GM23338 (cell line): ENCODE results near the gene POLR2A. TPM values are rescaled to one million over a fixed set of nuclear protein-coding genes. Genes with fewer than 3 reads are reported as not detected.

Experiments
- ATAC-seq: fragments of 200-7000 bp; cut with Tn5 transposase; 3 replicates; pipeline ENCODE4 v1.9.1; 2020
- DNase-seq: peaks from one replicate; pipeline ENCODE4 v3.0.0-alpha.2; 2015; ENCODE audit warnings: low spot score
- H2AFZ ChIP-seq: fragments of 200-600 bp; sonication (generic); 2 replicates; pipeline ENCODE4 v1.8.0; 2016; ENCODE audit warnings: antibody characterized with exemption, mild to moderate bottlenecking, moderate library complexity
- H3F3A ChIP-seq: fragments of 200-600 bp; sonication (generic); replicated peaks from 2 replicates; pipeline ENCODE4 v1.8.0; 2017; ENCODE audit warnings: antibody characterized with exemption, mixed run types, low read depth
- H3K27ac ChIP-seq: fragments of 200-600 bp; sonication (generic); 2 replicates; pipeline ENCODE4 v1.6.1; 2016; ENCODE audit warnings: low read depth
- H3K27me3 ChIP-seq: fragments of 200-600 bp; sonication (generic); 2 replicates; pipeline ENCODE4 v1.8.0; 2016; ENCODE audit warnings: mild to moderate bottlenecking, mixed run types, moderate library complexity; ENCODE audit not compliant: insufficient read depth
- H3K36me3 ChIP-seq: fragments of 200-600 bp; sonication (generic); 2 replicates; pipeline ENCODE4 v1.8.0; 2016; ENCODE audit warnings: mild to moderate bottlenecking; ENCODE audit not compliant: insufficient read depth
- H3K4me1 ChIP-seq: fragments of 200-600 bp; sonication (generic); 2 replicates; pipeline ENCODE4 v1.8.0; 2016; ENCODE audit warnings: mild to moderate bottlenecking, moderate library complexity; ENCODE audit not compliant: insufficient read depth
- H3K4me2 ChIP-seq: fragments of 200-600 bp; sonication (generic); 2 replicates; pipeline ENCODE4 v1.7.1; 2017; ENCODE audit warnings: mixed run types
- H3K4me3 ChIP-seq: fragments of 200-600 bp; sonication (generic); 2 replicates; pipeline ENCODE4 v1.6.1; 2016; ENCODE audit warnings: mixed run types
- H3K79me2 ChIP-seq: fragments of 200-600 bp; sonication (generic); replicated peaks from 2 replicates; pipeline ENCODE4 v1.8.0; 2017; ENCODE audit warnings: mild to moderate bottlenecking; ENCODE audit not compliant: insufficient read depth
- H3K9me2 ChIP-seq: fragments of 200-600 bp; sonication (generic); 2 replicates; pipeline ENCODE4 v1.8.0; 2017; ENCODE audit not compliant: insufficient read depth
- H4K20me1 ChIP-seq: fragments of 200-600 bp; sonication (generic); replicated peaks from 2 replicates; pipeline ENCODE4 v1.8.0; 2017; ENCODE audit warnings: mild to moderate bottlenecking; ENCODE audit not compliant: insufficient read depth
- H3K27ac Mint-ChIP-seq: 2 replicates; pipeline ENCODE4 v1.8.0; 2020; ENCODE audit warnings: inconsistent platforms, mild to moderate bottlenecking, moderate library complexity, mixed read lengths
- H3K27me3 Mint-ChIP-seq: 3 replicates; pipeline ENCODE4 v1.8.0; 2022; ENCODE audit warnings: low read depth, mild to moderate bottlenecking, moderate library complexity, mixed read lengths, inconsistent platforms; ENCODE audit not compliant: insufficient read depth, poor library complexity
- H3K36me3 Mint-ChIP-seq: 3 replicates; pipeline ENCODE4 v1.8.0; 2021; ENCODE audit warnings: low read depth, mild to moderate bottlenecking, inconsistent platforms, moderate library complexity, mixed read lengths
- H3K4me1 Mint-ChIP-seq: 3 replicates; pipeline ENCODE4 v1.8.0; 2020; ENCODE audit warnings: mild to moderate bottlenecking, inconsistent platforms, mixed read lengths
- H3K4me3 Mint-ChIP-seq: 3 replicates; pipeline ENCODE4 v1.8.0; 2021; ENCODE audit warnings: moderate library complexity, mild to moderate bottlenecking, inconsistent platforms, mixed read lengths
- H3K9me3 Mint-ChIP-seq: 3 replicates; pipeline ENCODE4 v1.8.0; 2020; ENCODE audit warnings: moderate library complexity, mild to moderate bottlenecking, inconsistent platforms, mixed read lengths
- CREB1 ChIP-seq: fragments of 250-450 bp; sonication (Bioruptor Pico); IDR thresholded peaks from 2 replicates; pipeline ENCODE4 v1.5.0; 2020; ENCODE audit warnings: low read depth, mild to moderate bottlenecking, moderate library complexity
- EZH2 ChIP-seq: fragments of 200-600 bp; sonication (generic); IDR thresholded peaks from one replicate; pipeline ENCODE4 v1.8.0; 2017; ENCODE audit warnings: antibody characterized with exemption, mild to moderate bottlenecking, low read depth; ENCODE audit not compliant: unreplicated experiment
- EZH2phosphoT487 ChIP-seq: fragments of 200-600 bp; sonication (generic); IDR thresholded peaks from one replicate; pipeline ENCODE4 v1.8.1; 2018; ENCODE audit warnings: antibody characterized with exemption; ENCODE audit not compliant: unreplicated experiment
- JUNB ChIP-seq: IDR thresholded peaks from one replicate; pipeline ENCODE4 v1.6.1; 2016; ENCODE audit warnings: antibody characterized with exemption; ENCODE audit not compliant: unreplicated experiment
- NANOG ChIP-seq: IDR thresholded peaks from 2 replicates; pipeline ENCODE4 v1.6.1; 2016; ENCODE audit warnings: antibody characterized with exemption, borderline replicate concordance
- POLR2AphosphoS5 ChIP-seq: IDR thresholded peaks from 2 replicates; pipeline ENCODE4 v1.6.1; 2016; ENCODE audit warnings: antibody characterized with exemption, low read depth
- STAT1 ChIP-seq: IDR thresholded peaks from one replicate; pipeline ENCODE4 v1.6.1; 2016; ENCODE audit warnings: antibody characterized with exemption; ENCODE audit not compliant: unreplicated experiment
- ZNF114 ChIP-seq: fragments of 250-450 bp; sonication (Bioruptor Pico); IDR thresholded peaks from 2 replicates; pipeline ENCODE4 v1.5.0; 2020; ENCODE audit warnings: mild to moderate bottlenecking, moderate library complexity
- ZNF331 ChIP-seq: fragments of 250-450 bp; sonication (Bioruptor Pico); IDR thresholded peaks from 2 replicates; pipeline ENCODE4 v1.5.0; 2020; ENCODE audit warnings: low read depth, mild to moderate bottlenecking, moderate library complexity
- polyA plus RNA-seq: library from polyadenylated mRNA; unstranded; fragments of >200 nt; fragmentation: Nextera tagmentation; extraction: Ambion mirVana; gene quantifications from 2 replicates; pipeline ENCODE4 v1.2.1, GENCODE V29; 2016
- total RNA-seq: library from RNA; depleted of rRNA; stranded (reverse); fragments of >200 nt; shearing (Covaris generic); gene quantifications from 2 replicates; pipeline ENCODE4 v1.2.3, GENCODE V29; 2014
- TF ChIP-seq, protein P1 (sequence below): IDR thresholded peaks from 2 replicates; pipeline ENCODE4 v1.6.1; 2016; ENCODE audit warnings: antibody characterized with exemption
- TF ChIP-seq, protein P2 (sequence below), 2 experiments: fragments of 200-600 bp in 1 of 2; sonication (generic) in 1 of 2; conservative IDR thresholded peaks; 2 replicates each; pipeline versions ENCODE4 v1.5.1 to v1.6.1; 2016 to 2017; ENCODE audit warnings: antibody characterized with exemption in 2 of 2, low read depth in 2 of 2, mild to moderate bottlenecking in 2 of 2, moderate library complexity in 1 of 2
- TF ChIP-seq, protein P3 (sequence below): IDR thresholded peaks from one replicate; pipeline ENCODE4 v1.6.1; 2018; ENCODE audit warnings: antibody characterized with exemption; ENCODE audit not compliant: unreplicated experiment
- TF ChIP-seq, protein P4 (sequence below): fragments of 250-450 bp; sonication (Bioruptor Pico); IDR thresholded peaks from 2 replicates; pipeline ENCODE4 v1.5.0; 2020; ENCODE audit warnings: mild to moderate bottlenecking, moderate library complexity

The POLR2A gene
- total and polyA plus RNA-seq, 2 experiments from 2014 or later, result 56.8 to 151 TPM

DNA sequence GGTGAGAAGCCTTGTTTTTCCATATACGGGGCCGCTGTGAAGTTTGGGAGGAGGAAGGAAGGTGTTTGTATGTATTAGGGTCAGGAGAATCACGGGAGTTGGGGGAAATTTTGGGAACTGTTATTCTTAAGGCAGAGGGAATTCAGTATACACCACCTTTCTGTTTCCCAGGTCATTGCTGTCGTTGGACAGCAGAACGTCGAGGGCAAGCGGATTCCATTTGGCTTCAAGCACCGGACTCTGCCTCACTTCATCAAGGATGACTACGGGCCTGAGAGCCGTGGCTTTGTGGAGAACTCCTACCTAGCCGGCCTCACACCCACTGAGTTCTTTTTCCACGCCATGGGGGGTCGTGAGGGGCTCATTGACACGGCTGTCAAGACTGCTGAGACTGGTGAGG is 17.6 kb downstream of the POLR2A start:
- Mint-ChIP-seq H3K9me3 (no peaks in the 10 kb centered on the region), H3K27me3 (peaks cover 2% of the 10 kb centered on the region), H3K4me1 (no peaks in the 10 kb centered on the region), H3K27ac (no peak overlapping the region), H3K36me3 (peaks cover 95% of the 10 kb centered on the region), H3K4me3 (no peak overlapping the region)
- Histone ChIP-seq H3K9me2 (no peaks in the 10 kb centered on the region), H3K79me2 (no peaks in the 10 kb centered on the region; the same call in 1 of the 2 replicates), H3K4me1 (no peaks in the 10 kb centered on the region), H3K4me3 (no peak overlapping the region), H4K20me1 (peaks cover 6% of the 10 kb centered on the region; the same call in 1 of the 2 replicates), H3K36me3 (peaks cover 72% of the 10 kb centered on the region), H3K4me2 (no peak overlapping the region), H2AFZ (no peak overlapping the region), H3K27me3 (no peaks in the 10 kb centered on the region), H3K27ac (no peak overlapping the region), H3F3A (peaks cover 7% of the 10 kb centered on the region; the same call in 1 of the 2 replicates)
- no peak for TF ChIP-seq POLR2AphosphoS5
- TF ChIP-seq ZNF114 (CRISPR knock-in tag), result no peak
- TF ChIP-seq, protein P1, sequence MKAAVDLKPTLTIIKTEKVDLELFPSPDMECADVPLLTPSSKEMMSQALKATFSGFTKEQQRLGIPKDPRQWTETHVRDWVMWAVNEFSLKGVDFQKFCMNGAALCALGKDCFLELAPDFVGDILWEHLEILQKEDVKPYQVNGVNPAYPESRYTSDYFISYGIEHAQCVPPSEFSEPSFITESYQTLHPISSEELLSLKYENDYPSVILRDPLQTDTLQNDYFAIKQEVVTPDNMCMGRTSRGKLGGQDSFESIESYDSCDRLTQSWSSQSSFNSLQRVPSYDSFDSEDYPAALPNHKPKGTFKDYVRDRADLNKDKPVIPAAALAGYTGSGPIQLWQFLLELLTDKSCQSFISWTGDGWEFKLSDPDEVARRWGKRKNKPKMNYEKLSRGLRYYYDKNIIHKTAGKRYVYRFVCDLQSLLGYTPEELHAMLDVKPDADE, result no peak
- no peak for TF ChIP-seq EZH2phosphoT487
- no peak for TF ChIP-seq ZNF331 (CRISPR knock-in tag)
- TF ChIP-seq, protein P2, sequence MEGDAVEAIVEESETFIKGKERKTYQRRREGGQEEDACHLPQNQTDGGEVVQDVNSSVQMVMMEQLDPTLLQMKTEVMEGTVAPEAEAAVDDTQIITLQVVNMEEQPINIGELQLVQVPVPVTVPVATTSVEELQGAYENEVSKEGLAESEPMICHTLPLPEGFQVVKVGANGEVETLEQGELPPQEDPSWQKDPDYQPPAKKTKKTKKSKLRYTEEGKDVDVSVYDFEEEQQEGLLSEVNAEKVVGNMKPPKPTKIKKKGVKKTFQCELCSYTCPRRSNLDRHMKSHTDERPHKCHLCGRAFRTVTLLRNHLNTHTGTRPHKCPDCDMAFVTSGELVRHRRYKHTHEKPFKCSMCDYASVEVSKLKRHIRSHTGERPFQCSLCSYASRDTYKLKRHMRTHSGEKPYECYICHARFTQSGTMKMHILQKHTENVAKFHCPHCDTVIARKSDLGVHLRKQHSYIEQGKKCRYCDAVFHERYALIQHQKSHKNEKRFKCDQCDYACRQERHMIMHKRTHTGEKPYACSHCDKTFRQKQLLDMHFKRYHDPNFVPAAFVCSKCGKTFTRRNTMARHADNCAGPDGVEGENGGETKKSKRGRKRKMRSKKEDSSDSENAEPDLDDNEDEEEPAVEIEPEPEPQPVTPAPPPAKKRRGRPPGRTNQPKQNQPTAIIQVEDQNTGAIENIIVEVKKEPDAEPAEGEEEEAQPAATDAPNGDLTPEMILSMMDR (conservative IDR thresholded peaks at IDR 0.05; ENCODE audit: low read depth in 2 of 2), result no peak
- TF ChIP-seq JUNB, result no peak
- no peak for TF ChIP-seq EZH2
- no peak for TF ChIP-seq NANOG
- TF ChIP-seq, protein P3, sequence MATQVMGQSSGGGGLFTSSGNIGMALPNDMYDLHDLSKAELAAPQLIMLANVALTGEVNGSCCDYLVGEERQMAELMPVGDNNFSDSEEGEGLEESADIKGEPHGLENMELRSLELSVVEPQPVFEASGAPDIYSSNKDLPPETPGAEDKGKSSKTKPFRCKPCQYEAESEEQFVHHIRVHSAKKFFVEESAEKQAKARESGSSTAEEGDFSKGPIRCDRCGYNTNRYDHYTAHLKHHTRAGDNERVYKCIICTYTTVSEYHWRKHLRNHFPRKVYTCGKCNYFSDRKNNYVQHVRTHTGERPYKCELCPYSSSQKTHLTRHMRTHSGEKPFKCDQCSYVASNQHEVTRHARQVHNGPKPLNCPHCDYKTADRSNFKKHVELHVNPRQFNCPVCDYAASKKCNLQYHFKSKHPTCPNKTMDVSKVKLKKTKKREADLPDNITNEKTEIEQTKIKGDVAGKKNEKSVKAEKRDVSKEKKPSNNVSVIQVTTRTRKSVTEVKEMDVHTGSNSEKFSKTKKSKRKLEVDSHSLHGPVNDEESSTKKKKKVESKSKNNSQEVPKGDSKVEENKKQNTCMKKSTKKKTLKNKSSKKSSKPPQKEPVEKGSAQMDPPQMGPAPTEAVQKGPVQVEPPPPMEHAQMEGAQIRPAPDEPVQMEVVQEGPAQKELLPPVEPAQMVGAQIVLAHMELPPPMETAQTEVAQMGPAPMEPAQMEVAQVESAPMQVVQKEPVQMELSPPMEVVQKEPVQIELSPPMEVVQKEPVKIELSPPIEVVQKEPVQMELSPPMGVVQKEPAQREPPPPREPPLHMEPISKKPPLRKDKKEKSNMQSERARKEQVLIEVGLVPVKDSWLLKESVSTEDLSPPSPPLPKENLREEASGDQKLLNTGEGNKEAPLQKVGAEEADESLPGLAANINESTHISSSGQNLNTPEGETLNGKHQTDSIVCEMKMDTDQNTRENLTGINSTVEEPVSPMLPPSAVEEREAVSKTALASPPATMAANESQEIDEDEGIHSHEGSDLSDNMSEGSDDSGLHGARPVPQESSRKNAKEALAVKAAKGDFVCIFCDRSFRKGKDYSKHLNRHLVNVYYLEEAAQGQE, result no peak
- TF ChIP-seq STAT1, result no peak
- TF ChIP-seq CREB1 (CRISPR knock-in tag), result no peak
- TF ChIP-seq, protein P4, sequence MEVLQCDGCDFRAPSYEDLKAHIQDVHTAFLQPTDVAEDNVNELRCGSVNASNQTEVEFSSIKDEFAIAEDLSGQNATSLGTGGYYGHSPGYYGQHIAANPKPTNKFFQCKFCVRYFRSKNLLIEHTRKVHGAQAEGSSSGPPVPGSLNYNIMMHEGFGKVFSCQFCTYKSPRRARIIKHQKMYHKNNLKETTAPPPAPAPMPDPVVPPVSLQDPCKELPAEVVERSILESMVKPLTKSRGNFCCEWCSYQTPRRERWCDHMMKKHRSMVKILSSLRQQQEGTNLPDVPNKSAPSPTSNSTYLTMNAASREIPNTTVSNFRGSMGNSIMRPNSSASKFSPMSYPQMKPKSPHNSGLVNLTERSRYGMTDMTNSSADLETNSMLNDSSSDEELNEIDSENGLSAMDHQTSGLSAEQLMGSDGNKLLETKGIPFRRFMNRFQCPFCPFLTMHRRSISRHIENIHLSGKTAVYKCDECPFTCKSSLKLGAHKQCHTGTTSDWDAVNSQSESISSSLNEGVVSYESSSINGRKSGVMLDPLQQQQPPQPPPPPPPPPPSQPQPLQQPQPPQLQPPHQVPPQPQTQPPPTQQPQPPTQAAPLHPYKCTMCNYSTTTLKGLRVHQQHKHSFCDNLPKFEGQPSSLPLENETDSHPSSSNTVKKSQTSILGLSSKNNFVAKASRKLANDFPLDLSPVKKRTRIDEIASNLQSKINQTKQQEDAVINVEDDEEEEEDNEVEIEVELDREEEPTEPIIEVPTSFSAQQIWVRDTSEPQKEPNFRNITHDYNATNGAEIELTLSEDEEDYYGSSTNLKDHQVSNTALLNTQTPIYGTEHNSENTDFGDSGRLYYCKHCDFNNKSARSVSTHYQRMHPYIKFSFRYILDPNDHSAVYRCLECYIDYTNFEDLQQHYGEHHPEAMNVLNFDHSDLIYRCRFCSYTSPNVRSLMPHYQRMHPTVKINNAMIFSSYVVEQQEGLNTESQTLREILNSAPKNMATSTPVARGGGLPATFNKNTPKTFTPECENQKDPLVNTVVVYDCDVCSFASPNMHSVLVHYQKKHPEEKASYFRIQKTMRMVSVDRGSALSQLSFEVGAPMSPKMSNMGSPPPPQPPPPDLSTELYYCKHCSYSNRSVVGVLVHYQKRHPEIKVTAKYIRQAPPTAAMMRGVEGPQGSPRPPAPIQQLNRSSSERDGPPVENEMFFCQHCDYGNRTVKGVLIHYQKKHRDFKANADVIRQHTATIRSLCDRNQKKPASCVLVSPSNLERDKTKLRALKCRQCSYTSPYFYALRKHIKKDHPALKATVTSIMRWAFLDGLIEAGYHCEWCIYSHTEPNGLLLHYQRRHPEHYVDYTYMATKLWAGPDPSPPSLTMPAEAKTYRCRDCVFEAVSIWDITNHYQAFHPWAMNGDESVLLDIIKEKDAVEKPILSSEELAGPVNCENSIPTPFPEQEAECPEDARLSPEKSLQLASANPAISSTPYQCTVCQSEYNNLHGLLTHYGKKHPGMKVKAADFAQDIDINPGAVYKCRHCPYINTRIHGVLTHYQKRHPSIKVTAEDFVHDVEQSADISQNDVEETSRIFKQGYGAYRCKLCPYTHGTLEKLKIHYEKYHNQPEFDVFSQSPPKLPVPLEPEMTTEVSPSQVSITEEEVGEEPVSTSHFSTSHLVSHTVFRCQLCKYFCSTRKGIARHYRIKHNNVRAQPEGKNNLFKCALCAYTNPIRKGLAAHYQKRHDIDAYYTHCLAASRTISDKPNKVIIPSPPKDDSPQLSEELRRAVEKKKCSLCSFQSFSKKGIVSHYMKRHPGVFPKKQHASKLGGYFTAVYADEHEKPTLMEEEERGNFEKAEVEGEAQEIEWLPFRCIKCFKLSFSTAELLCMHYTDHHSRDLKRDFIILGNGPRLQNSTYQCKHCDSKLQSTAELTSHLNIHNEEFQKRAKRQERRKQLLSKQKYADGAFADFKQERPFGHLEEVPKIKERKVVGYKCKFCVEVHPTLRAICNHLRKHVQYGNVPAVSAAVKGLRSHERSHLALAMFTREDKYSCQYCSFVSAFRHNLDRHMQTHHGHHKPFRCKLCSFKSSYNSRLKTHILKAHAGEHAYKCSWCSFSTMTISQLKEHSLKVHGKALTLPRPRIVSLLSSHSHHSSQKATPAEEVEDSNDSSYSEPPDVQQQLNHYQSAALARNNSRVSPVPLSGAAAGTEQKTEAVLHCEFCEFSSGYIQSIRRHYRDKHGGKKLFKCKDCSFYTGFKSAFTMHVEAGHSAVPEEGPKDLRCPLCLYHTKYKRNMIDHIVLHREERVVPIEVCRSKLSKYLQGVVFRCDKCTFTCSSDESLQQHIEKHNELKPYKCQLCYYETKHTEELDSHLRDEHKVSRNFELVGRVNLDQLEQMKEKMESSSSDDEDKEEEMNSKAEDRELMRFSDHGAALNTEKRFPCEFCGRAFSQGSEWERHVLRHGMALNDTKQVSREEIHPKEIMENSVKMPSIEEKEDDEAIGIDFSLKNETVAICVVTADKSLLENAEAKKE (CRISPR knock-in tag), result no peak
- ATAC-seq (no peak), DNase-seq (no peak)
